Posterior vena cava (tissue), 2 donors: ENCODE results near the gene ANAPC10. TPM values are rescaled to one million over a fixed set of nuclear protein-coding genes. Genes with fewer than 3 reads are reported as not detected.

Source experiments
- DNase-seq: peaks from one replicate; pipeline ENCODE4 v3.0.0-alpha.2; 2020; ENCODE audit warnings: low spot score
- intact Hi-C, 2 donors: fragments of 100-400 bp; cut with DNase I; formaldehyde crosslinking; loops; one replicate each; pipeline versions ENCODE4 v1.14.1 to v1.14.2; 2022 to 2023
- total RNA-seq, 2 donors: library from RNA; stranded (reverse); fragmentation: NEBNext Ultra II Directional; extraction: Animal tissue kit (Norgen Biotek cat#: 25700); gene quantifications; one replicate each; pipeline ENCODE4 v1.2.1, GENCODE V29; 2021
- donor health status: DM: yes; HTN: yes; CAD: no.
- donor health status: DM: yes; HTN: yes; CAD: no.

ANAPC10 gene
- total RNA-seq, 2 donors from 2014 or later = 16.6 to 18.6 TPM

- no peak for DNase-seq
- intact Hi-C loops = no loop called here
These were observed 16.2 kb downstream of the ANAPC10 start for GRCh38 chr4:145081756-145082155.

- intact Hi-C loops = no loop called here
- DNase-seq = no peak
These were observed 21.5 kb downstream of the ANAPC10 start for GRCh38 chr4:145076469-145076855.

- no peak for DNase-seq
- intact Hi-C loops = no loop called here
These were observed 22.1 kb downstream of the ANAPC10 start for GRCh38 chr4:145075742-145076468.

GRCh38 chr4:145071560-145071959 lies 26.4 kb downstream of the ANAPC10 start:
- no peak for DNase-seq
- intact Hi-C loops = no loop called here

GRCh38 chr4:145069361-145069760 lies 28.6 kb downstream of the ANAPC10 start:
- intact Hi-C loops = no loop called here
- no peak for DNase-seq

- intact Hi-C loops = no loop called here
- no peak for DNase-seq
These were observed 31.9 kb downstream of the ANAPC10 start for GRCh38 chr4:145066063-145066501.

- no peak for DNase-seq
- intact Hi-C loops = no loop called here
These were observed 36.6 kb downstream of the ANAPC10 start for GRCh38 chr4:145061318-145061920.

- intact Hi-C loops = no loop called here
- no peak for DNase-seq
These were observed 39.7 kb downstream of the ANAPC10 start for GRCh38 chr4:145058256-145058655.

- intact Hi-C loops = no loop called here
- no peak for DNase-seq
These were observed 41.5 kb downstream of the ANAPC10 start for GRCh38 chr4:145056325-145057130.

- intact Hi-C loops = no loop called here
These were observed 42.3 kb downstream of the ANAPC10 start for GRCh38 chr4:145055533-145056257.

GRCh38 chr4:145049241-145049640 lies 48.8 kb downstream of the ANAPC10 start:
- intact Hi-C loops = no loop called here
- no peak for DNase-seq

More at GRCh38 chr4:145055533-145056257, 42.3 kb downstream of the ANAPC10 start:
- DNase-seq = no peak

- intact Hi-C loops = no loop called here
- no peak for DNase-seq
These were observed 49.2 kb downstream of the ANAPC10 start for GRCh38 chr4:145048817-145049216.

- intact Hi-C loops = no loop called here
- no peak for DNase-seq
These were observed 50.8 kb downstream of the ANAPC10 start for GRCh38 chr4:145047151-145047550.

- intact Hi-C loops = no loop called here
- DNase-seq = no peak
These were observed 52.8 kb downstream of the ANAPC10 start for GRCh38 chr4:145045180-145045579.

GRCh38 chr4:145044341-145044740 lies 53.7 kb downstream of the ANAPC10 start:
- DNase-seq = no peak
- intact Hi-C loops = no loop called here

GRCh38 chr4:145043306-145043705 lies 54.7 kb downstream of the ANAPC10 start:
- no peak for DNase-seq
- intact Hi-C loops = no loop called here

GRCh38 chr4:145042601-145043285 lies 55.3 kb downstream of the ANAPC10 start:
- no peak for DNase-seq
- intact Hi-C loops = no loop called here

- intact Hi-C loops = no loop called here
- no peak for DNase-seq
These were observed 56.6 kb downstream of the ANAPC10 start for GRCh38 chr4:145041378-145041777.

- DNase-seq = no peak
- intact Hi-C loops = no loop called here
These were observed 62.4 kb downstream of the ANAPC10 start for GRCh38 chr4:145035494-145036136.
